ENCODE data around the gene GTPBP8.
A peak's percentile ranks its signal among the peaks of the same experiment; 100 is the strongest.

Gene GTPBP8

DNA sequence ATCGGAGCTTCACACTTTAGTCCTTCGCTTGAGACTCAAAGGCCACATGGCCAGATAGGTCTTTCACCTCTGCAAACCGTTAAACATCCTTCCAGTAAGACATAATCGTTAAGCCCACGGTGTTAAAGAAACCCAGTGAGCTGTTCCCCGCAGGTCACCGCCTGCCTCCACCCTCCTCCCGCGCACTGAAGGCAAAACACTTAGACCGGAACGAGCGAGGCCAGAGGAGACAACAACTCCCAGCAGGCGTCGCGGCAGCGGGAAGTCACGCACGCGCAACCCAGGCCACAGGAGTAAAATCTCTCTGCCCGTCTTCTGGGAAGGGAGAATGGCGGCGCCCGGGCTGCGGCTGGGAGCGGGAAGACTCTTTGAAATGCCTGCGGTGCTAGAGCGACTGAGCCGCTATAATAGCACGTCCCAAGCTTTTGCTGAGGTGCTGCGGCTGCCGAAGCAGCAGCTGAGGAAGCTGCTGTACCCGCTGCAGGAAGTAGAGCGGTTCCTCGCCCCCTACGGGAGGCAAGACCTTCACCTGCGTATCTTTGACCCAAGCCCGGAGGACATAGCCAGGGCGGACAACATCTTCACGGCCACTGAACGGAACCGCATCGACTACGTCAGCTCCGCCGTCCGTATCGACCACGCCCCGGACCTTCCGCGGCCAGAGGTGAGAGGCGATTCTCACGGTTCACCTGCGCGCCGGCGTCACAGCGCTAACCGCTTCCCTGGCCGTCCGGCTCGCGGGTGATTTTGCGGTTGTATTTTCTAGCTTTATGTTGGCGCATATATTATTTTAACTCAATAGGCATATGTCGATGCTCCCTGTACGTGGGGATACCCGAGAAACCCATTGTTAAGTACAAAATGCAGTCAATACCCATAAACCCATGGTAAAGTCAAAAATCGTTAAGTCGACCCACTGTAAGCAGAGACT, at the start of gene GTPBP8:
GTPBP8 (plus strand) TSS at position 313 of the 931 bp plus-strand sequence; CDS start at position 329, 16 bp downstream.
- DNase-seq (ENCODE audit: low spot score) = peak; percentile 94

DNA sequence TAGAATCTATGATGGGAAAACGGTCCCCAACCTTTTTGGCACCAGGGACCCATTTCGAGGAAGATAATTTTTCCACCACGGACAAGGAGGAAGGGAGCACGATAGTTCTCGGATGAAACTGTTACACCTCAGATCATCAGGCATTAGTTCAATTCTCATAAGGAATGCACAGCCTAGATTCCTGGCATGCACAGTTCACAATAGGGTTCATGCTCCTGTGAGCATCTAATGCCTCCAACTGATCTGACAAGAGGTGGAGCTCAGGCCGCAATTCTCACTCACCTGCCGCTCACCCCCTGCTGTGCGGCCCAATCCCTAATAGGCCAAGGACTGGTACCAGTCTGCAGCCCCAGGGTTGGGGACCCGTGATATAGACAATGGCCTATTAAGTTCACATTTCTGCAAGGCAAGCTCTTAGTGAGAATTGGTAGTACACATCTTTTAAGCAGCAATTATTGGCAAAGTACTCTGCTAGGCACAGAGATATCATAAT, 42.4 kb upstream of the GTPBP8 start:
- no peak for DNase-seq (ENCODE audit: low spot score)

DNA sequence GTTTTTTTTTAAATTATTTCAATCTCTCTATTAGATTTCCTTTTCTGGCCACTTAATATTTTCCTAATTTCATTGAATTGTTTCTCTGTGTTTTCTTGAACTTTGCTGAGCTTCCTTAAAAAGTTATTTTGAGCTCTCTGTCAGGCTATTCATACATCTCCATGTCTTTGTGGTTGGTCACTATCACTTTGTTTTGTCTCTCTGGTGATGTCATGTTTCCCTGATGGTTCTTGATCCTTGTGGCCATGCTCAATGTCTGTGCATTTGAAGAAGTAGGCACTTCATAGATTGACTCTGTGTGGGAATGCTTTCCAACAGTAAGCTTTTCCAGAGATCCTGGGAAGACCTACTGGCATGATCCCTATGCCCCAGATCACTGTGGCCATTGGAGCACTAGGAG, 34.4 kb upstream of the GTPBP8 start:
- DNase-seq (ENCODE audit: low spot score) = no peak

DNA sequence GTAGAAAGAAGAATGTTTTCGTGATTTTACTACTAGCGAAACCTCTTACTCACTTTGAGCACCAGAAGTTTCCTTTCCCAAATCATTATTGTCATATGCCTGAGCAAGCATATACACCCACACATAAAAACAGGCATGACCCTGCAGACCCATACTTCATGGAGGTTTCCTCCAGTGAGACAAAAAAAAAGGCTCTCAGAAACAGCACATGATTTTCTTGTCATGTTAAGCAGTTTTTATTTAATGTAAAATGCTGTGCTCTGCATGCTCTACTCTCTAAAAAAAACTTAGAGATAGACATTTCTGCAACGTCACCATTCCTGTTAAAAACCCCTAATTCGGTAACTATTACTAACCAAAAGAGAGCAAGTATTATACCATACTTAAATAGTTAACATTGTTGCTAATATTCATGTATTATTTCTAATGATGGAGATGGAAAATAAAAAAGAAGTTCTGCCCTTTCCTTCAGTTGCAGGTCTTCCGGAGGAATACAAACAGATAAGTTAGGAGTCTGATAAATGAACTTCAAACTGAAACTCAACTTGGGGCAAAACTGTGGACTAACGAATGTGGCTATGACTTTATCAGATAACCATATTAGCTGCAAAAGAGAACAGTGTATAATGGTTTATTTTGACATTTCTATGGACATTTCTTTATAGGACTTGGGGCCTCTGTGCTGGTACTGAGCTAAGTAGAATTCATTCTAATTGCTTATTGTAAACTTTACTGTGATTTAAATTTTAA, 31.8 kb upstream of the GTPBP8 start:
- no peak for DNase-seq (ENCODE audit: low spot score)

DNA sequence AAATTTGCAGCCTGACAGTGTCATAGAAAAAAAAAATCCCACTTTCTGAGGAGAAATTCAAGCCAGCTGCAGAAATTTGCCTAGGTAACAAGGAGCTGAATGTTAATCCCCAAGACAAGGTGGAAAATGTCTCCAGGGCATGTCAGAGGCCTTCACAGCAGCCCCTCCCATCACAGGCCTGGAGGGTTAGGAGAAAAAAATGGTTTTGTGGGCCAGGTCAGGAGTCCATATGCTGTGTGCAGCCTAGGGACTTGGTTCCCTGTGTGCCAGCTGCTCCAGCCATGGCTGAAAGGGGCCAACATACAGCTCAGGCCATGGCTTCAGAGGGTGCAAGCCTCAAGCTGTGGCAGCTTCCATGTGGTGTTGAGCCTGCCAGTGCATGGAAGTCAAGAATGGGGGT, 27.1 kb upstream of the GTPBP8 start:
- no peak for DNase-seq (ENCODE audit: low spot score)

DNA sequence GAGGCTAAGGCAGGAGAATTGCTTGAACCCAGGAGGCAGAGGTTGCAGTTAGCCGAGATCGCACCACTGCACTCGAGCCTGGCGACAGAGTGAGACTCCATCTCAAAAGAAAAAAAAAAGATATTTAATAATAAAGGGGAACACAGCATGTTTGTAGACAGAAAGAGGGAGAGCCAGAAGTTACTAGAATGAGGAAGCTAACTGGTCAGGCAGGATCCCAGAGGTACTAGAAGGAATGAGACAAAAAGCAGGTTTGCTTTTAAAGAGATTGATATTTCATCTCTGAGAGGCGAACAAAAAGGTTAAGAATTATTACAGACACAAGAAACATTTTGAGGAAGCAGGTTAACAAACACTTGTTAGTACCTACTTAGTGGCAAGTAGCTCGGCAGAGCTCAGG, 25.1 kb upstream of the GTPBP8 start:
- DNase-seq (ENCODE audit: low spot score) = no peak

DNA sequence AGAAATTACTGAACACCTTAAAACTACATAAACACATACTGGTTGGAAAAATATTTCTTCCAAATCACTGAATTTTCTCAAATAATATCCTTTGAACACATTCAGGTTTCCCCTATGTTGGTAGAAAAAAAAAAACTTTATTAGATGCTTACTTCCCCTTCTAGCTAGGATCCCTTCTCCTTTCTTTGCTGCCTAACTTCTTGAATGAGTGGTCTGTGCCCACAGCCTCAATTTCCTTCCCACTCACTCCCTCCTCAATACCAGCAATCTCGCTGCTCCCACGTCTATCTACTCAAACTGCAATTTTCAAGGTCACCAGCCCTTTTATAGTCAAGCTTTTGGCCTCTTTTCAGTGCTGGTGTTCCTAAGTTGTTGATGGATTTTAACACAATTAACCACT, 24.2 kb upstream of the GTPBP8 start:
- DNase-seq (ENCODE audit: low spot score) = no peak

DNA sequence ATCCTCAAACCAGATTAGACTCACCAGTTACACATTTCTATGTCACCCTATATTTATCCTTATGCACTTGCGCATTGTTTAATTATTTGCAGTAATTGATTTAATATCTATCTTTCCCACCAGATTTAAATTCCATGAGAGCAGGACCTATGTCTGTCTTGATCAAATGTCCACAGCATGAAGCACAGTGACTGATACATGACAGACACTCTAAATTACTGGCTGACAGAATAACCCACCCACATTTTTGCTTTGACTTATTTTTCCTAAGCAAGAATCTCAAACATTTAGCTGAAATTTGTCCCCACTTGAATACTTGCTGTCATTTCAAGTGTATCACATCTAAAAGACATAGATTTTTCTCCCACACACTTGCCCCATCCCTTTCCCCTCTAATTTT, 23.4 kb upstream of the GTPBP8 start:
- no peak for DNase-seq (ENCODE audit: low spot score)

DNA sequence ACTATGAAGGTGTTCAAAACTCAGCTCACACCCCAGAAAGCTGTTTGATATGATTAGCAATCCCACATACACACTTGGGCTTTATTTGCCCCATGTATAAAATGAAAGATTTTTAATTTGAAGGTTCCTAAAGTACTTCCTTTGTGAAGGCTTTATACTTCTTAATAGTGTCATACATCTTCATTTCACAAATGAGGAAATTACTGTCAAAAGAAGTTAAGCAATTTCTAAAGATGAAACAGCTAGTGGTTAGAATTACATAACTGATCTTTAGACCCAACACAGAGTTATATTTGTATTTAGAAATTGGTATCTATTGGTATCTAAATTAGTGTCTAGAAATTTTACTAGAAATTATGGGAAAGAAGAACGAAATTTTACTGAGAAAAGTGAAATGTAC, 23.0 kb upstream of the GTPBP8 start:
- no peak for DNase-seq (ENCODE audit: low spot score)

DNA sequence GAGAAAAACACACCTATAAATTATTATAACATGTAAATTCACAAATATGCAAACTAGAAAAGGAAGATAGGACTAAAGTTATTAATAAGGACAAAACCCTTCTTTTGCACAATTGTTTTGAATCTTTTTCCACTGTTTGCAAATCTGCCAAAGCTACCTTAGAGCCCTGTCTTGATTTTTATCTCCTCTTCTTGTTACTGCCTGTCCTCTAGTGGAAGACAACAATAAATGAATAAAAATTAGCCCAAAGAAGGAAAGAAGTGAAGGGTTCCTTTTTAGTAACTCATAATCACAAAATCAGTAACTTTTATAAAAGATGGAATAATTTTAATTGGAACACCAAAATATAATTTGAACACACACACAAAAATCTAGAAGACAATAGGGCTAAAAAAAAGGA, 18.6 kb upstream of the GTPBP8 start:
- DNase-seq (ENCODE audit: low spot score) = no peak

DNA sequence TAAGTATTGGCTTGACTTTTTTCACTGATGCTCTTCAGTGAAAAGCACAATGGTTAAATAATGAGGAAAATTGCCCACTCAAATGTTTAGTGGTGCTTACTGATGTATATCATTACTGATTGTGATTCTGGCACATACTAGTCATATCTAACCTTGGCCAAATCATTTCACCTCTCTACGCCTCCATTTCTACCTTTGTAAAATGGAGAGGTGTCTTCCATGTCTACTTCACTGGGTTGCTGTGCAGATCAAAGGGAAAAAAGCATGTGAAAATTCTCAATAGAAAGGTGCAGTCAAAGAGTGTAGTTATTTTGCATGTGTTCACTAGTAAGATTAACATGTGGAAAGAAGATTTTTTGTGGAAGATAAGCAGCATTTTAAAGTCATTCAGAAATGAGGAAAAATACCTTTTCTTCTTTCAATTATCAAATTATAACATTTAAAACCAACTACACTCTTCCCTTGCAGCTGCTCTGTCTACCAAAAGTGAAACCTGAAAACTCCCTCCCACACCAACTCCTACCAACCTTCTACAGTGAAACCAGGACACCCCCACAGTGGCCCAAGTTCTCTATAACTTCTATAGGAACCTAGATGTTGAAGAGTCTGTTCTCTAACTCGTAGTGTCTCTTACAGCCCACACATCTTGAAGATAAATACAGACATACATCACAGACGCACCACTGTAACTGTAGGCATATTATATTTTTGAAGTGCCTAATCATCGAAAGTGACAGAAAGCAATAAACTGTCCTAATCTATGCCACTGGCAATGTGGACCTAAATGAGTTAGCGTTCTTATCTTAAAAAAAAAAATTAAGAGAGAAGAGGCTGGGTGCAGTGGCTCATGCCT, 17.2 kb upstream of the GTPBP8 start:
- DNase-seq (ENCODE audit: low spot score) = no peak

DNA sequence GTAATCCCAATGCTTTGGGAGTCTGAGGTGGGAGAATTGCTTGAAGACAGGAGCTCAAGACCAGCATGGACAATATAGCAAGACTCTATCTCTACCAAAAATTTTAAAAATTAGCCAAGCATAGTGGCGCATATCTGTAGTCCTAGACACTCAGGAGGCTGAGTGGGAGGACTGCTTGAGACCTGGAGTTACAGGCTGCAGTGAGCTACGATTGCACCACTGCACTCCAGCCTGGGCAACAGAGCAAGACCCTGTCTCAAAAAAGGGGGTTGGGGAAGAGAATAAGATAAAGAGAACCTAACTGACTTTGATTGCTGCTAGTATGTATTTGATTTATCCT, 16.6 kb upstream of the GTPBP8 start:
- no peak for DNase-seq (ENCODE audit: low spot score)

DNA sequence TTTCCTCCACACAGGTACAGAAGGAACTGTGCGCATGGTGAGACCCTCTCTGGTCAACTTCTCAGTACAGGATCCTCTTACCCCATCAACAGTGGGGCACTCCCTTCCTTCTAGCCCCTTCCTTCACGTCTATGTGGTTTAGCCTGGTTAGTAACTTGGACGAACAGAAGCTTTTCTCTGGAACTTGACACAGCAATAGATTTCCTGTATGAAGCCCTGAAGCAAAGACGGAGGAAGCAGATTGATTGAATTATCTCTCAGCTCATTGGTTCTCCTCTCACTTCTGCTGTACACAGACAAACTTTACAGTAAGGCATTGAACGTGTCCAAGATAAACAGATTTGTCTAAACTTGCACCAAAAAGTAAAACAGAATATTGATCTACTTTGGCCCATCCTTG, 15.9 kb upstream of the GTPBP8 start, which contains the start of gene CD200R1:
CD200R1 (minus strand) TSS at position 210 of the 400 bp plus-strand sequence. CDS start 246 bp downstream, outside the sequence.
- no peak for DNase-seq (ENCODE audit: low spot score)

DNA sequence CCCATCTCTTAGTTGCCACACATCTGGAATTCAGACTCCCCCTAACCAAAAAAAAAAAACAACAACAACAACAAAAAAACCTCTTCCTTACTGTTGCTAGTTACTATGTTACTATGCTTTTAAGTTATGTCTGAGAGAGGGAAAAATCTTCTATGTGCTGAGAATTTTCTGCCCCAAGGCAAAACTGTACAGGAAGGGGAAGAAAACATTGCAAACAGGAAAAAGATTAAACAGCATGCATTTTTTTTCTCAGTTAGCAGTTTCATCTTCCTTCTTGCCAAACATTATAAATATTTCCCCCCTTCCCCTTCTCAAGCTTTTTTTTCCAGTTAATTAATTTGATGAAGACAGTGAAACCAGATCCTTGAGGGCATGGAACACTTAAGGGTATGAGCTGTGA, 14.8 kb upstream of the GTPBP8 start:
- no peak for DNase-seq (ENCODE audit: low spot score)

DNA sequence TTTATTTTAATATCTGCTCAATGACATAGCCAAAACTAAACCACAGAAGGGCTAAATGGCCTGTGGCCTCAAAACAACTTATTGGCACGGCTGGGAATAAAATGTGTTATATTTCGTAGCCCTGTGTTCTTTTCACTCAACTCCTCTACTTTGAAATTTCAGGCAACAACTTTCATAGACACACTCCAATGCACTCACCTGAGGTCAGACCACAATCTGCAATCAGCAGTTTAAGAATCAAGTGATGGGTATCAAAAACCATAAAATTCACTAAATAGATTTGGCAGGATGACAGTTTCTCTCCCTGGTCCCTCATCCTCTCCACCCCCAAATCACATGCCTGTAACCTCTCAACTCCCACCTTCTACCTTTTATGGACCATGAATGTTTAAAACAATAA, 13.8 kb upstream of the GTPBP8 start:
- no peak for DNase-seq (ENCODE audit: low spot score)

DNA sequence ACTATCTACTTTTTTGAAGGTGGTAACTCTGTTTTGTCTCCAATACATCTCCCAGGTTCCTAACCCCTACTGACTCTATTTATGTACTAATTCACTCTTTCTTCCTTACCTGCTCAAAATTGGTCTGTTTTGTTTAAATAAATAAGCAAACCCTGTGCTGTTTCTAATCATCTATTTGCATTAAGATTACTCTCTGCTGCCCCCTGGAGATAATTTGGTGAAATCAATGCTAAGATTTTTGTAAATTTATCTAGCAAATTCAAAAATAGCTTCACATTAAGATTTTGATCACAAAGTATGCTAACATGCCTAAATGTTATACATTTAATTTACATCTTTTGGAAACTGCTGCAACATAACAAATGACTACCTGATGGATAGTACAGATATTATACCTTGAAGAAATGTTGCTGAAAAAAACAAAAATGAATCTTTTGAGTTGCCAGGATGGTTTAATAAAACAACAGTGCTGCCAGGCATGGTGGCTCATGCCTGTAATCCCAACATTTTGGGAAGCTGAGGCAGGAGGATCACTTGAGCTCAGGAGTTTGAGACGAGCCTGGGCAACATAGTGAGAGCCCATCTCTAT, 11.4 kb upstream of the GTPBP8 start:
- DNase-seq (ENCODE audit: low spot score) = peak; percentile 46

DNA sequence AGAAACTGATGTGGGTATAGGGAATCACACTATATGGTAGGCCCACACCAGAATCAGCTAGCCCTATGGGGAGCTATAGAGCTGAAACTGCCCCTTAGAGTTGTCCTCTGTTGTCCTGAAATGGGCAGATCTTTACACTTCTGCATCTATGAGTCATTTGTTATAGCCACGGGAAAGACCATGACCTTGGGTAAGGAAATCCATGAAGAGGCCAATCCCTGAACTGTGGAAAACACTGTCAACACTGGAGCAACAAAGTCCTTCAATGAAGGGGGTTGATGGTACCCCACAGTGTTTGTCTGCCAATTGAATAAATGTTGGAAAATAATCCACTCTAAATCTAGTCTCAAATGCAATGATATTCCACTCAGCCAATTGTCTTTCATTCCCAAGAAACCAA, 10.7 kb upstream of the GTPBP8 start:
- no peak for DNase-seq (ENCODE audit: low spot score)

DNA sequence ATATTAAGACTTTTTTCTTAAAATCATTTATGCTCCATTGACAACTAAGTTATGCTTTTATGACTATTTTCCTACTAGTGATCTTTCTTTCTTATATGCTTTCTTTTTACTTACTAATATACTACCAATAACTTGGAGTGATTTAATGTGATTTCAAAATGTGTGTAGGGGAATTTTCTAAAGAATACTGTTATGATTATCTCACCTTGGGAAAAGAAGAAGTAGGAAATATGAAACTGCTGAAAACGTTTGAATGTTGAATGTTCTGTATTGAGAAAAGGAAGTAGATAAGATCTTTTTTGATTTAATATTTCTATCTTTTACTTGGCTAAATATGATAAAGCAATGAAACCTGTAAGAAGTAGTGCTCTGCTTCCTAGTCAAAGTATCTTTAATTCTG, 8.1 kb upstream of the GTPBP8 start:
- DNase-seq (ENCODE audit: low spot score) = no peak

DNA sequence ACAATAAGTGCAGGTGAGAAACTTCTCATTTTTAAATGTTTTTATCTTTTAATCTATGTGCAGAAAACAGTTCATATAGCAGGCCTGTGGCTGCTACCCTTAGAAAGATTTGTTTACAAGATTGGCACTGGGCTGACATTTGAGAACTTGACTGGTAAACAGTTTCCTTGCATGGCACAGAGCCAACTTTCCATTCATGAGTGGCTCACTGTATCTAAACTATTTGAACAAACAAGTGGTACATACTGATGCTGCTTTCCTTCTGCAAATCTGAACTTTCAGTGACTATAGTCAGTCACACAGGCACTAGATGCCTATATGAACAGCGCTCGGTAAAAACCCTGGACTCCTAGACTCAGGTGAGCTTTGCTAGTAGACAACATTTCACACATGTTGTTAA, 6.3 kb upstream of the GTPBP8 start:
- DNase-seq (ENCODE audit: low spot score) = no peak

DNA sequence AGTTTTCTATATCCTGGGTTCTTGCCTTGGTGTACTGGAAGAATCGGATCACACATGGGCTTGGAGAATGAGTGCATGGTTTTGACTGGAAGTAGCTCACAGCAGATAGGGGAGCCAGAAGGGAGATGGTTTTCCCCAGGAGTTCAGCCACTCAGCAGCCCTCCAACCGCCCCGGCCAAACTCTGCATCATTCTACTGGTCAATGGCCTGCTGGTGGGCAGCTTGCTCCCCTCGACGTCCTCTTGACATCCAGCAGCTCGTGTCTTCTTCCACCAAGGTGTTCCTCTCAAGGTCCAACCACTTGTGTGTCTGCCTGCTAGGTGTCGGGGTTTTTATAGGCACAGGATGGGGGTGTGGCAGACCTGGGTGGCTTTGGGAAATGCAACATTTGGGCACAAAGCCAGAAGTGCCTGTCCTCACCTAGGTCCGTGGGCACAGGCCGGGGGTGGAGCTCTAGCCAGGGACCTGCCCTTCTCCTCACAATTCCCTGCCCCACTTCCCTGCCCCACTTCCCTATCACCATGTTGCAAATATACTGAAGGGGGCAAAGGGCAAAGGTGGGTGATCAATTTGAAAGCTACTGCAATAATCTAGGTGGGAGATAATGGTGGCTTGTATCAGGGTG, 3.0 kb upstream of the GTPBP8 start:
- no peak for DNase-seq (ENCODE audit: low spot score)

DNA sequence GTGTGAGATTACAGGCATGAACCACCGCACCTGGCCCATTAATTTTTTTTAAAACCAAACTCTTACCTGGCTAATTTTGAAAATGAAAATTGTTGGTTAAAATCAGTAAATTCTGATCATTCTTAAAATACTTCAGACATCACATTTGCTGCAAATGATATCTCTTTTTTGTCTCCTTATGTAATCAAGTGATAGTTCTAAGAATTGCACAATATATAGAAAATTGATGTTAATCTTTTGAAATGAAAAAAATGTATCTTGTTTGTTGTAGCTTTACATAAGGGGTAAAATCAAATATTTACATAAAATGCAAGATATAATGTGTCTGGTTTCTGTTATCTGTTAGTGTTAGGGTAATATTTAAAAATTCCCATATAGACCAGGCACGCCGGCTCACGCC, 5.0 kb downstream of the GTPBP8 start:
- no peak for DNase-seq (ENCODE audit: low spot score)
